Caco-2 (cell line): ENCODE measurements around the gene SNAI3. TPM values are rescaled to one million over a fixed set of nuclear protein-coding genes. Genes with fewer than 3 reads are reported as not detected.

Source experiments
- BruUV-seq: library from RNA; stranded (reverse); fragments of 400-500 nt; replicated peaks from 2 replicates; lab custom pipeline; 2021; lab: Mats Ljungman, UMichigan
- CTCF ChIA-PET: fragments of 300-600 bp; sonication (Branson Sonifier 250); formaldehyde crosslinking; loops from one replicate; lab custom pipeline; 2022; ENCODE audit warnings: antibody characterized with exemption; lab: Charles Lee
- POLR2A ChIA-PET: fragments of 300-600 bp; sonication (Branson Sonifier 250); formaldehyde crosslinking; loops from one replicate; lab custom pipeline; 2022; ENCODE audit warnings: antibody characterized with exemption; lab: Charles Lee
- DNase-seq, 2 experiments: peaks; one replicate each; pipeline versions ENCODE4 v3.0.0 to v3.0.0-alpha.2; 2020 to 2022
- H3K27me3 ChIP-seq: replicated peaks from 2 replicates; pipeline ENCODE4 v1.6.0; 2011; ENCODE audit warnings: low read length; ENCODE audit not compliant: control insufficient read depth, insufficient read depth
- H3K36me3 ChIP-seq: 2 replicates; pipeline ENCODE4 v1.5.1; 2011; ENCODE audit warnings: low read length; ENCODE audit not compliant: control insufficient read depth, insufficient read depth
- H3K4me1 ChIP-seq: fragments of 250-450 bp; sonication (Bioruptor Pico); 2 replicates; pipeline ENCODE4 v1.5.1; 2020; ENCODE audit warnings: mild to moderate bottlenecking
- H3K4me3 ChIP-seq: 2 replicates; pipeline ENCODE4 v1.5.1; 2011; ENCODE audit warnings: low read depth, mild to moderate bottlenecking, control low read depth, low read length
- H3K9me3 ChIP-seq: fragments of 250-450 bp; sonication (Bioruptor Pico); 2 replicates; pipeline ENCODE4 v1.5.1; 2020; ENCODE audit warnings: mild to moderate bottlenecking, moderate library complexity
- H3K27ac Mint-ChIP-seq: one replicate; pipeline ENCODE4 v1.8.0; 2022; ENCODE audit warnings: mixed read lengths; ENCODE audit not compliant: unreplicated experiment
- H3K27me3 Mint-ChIP-seq: one replicate; pipeline ENCODE4 v1.8.0; 2022; ENCODE audit warnings: mixed read lengths; ENCODE audit not compliant: insufficient read depth, unreplicated experiment
- H3K36me3 Mint-ChIP-seq: one replicate; pipeline ENCODE4 v1.8.0; 2022; ENCODE audit warnings: mild to moderate bottlenecking, mixed read lengths; ENCODE audit not compliant: insufficient read depth, unreplicated experiment
- H3K4me1 Mint-ChIP-seq: one replicate; pipeline ENCODE4 v1.8.0; 2022; ENCODE audit warnings: low read depth, mixed read lengths; ENCODE audit not compliant: unreplicated experiment
- H3K4me3 Mint-ChIP-seq: one replicate; pipeline ENCODE4 v1.8.0; 2022; ENCODE audit warnings: mild to moderate bottlenecking, moderate library complexity, mixed read lengths; ENCODE audit not compliant: unreplicated experiment
- H3K9me3 Mint-ChIP-seq: one replicate; pipeline ENCODE4 v1.8.0; 2022; ENCODE audit warnings: mixed read lengths; ENCODE audit not compliant: unreplicated experiment
- CTCF ChIP-seq, 2 experiments: fragments of 200-600 bp in 1 of 2; IDR thresholded peaks; 1 replicate in 1 of 2; 2 replicates in 1 of 2; pipeline versions ENCODE4 v1.5.1 to v1.8.0; 2011 to 2022; ENCODE audit warnings: antibody characterized with exemption in 1 of 2, control low read depth in 1 of 2, inconsistent platforms in 1 of 2, low read depth in 1 of 2, low read length in 1 of 2, mild to moderate bottlenecking in 1 of 2, moderate library complexity in 1 of 2; ENCODE audit not compliant: insufficient read depth in 1 of 2, severe bottlenecking in 1 of 2, unreplicated experiment in 1 of 2
- intact Hi-C: fragments of 100-400 bp; cut with micrococcal nuclease; formaldehyde crosslinking; loops from one replicate; pipeline ENCODE4 v1.10.0; 2022; ENCODE audit not compliant: unreplicated experiment
- total RNA-seq: library from RNA; stranded (reverse); gene quantifications from 2 replicates; pipeline ENCODE4 v1.2.3, GENCODE V29; 2022

The SNAI3 gene
- total RNA-seq, 1 experiment from 2014 or later = 3.5 TPM

GRCh38 chr16:88703486-88704309 lies 17.4 kb upstream of the SNAI3 start:
- CTCF ChIA-PET = no interaction called here
- peaks cover 2% of the 10 kb centered on the region; the same call in 1 of the 2 replicates for H3K36me3 ChIP-seq
- no peak for DNase-seq
- TF ChIP-seq CTCF (IDR thresholded peaks at IDR 0.05; ENCODE audit: insufficient read depth in 1 of 2, low read depth in 1 of 2, low read length in 1 of 2, severe bottlenecking in 1 of 2, unreplicated experiment in 1 of 2) = no peak
- no TSS peak for BruUV-seq
- H3K27me3 ChIP-seq = no peaks in the 10 kb centered on the region
- Mint-ChIP-seq H3K36me3 (peaks cover 24% of the 10 kb centered on the region), H3K9me3 (no peaks in the 10 kb centered on the region), H3K4me3 (peak overlapping the region; percentile 82), H3K27me3 (no peaks in the 10 kb centered on the region), H3K27ac (no peak overlapping the region), H3K4me1 (peaks cover 7% of the 10 kb centered on the region)
- H3K9me3 ChIP-seq = no peaks in the 10 kb centered on the region
- POLR2A ChIA-PET = no interaction called here
- H3K4me1 ChIP-seq = peaks cover 9% of the 10 kb centered on the region; the same call in 1 of the 2 replicates
- intact Hi-C loops = no loop called here
- H3K4me3 ChIP-seq = no peak overlapping the region

GRCh38 chr16:88702371-88703210 lies 16.3 kb upstream of the SNAI3 start:
- Mint-ChIP-seq H3K27me3 (no peaks in the 10 kb centered on the region), H3K4me1 (peaks cover 6% of the 10 kb centered on the region), H3K4me3 (no peak overlapping the region), H3K36me3 (peaks cover 21% of the 10 kb centered on the region), H3K27ac (no peak overlapping the region), H3K9me3 (no peaks in the 10 kb centered on the region)
- no TSS peak for BruUV-seq
- H3K36me3 ChIP-seq = peaks cover 2% of the 10 kb centered on the region; the same call in 1 of the 2 replicates
- ChIA-PET POLR2A (no interaction called here), CTCF (interaction anchor here (1.0 kb wide), 1 partner anchor 35 kb away, joined by 3 read pairs; no protein-coding TSS in a partner anchor)
- H3K4me3 ChIP-seq = no peak overlapping the region
- no peaks in the 10 kb centered on the region for H3K27me3 ChIP-seq
- no peaks in the 10 kb centered on the region for H3K9me3 ChIP-seq
- peaks cover 9% of the 10 kb centered on the region; the same call in 1 of the 2 replicates for H3K4me1 ChIP-seq
- no peak for DNase-seq
- intact Hi-C loops = no loop called here
- TF ChIP-seq CTCF (IDR thresholded peaks at IDR 0.05; ENCODE audit: insufficient read depth in 1 of 2, low read depth in 1 of 2, low read length in 1 of 2, severe bottlenecking in 1 of 2, unreplicated experiment in 1 of 2) = no peak
